ENCODE results near the gene PIAS4.
"Not testable (repeated sequence)": the region's sequence is repeated elsewhere in the genome, so short reads cannot be mapped to it uniquely, and the experiment has no call there.

PIAS4 gene

GRCh38 chr19:4007021-4007835 lies at the start of gene PIAS4:
TSS of gene PIAS4 (plus strand) at chr19:4007736. CDS start at chr19:4007761, 25 bp downstream.
- DNase-seq (ENCODE audit: low spot score), result peak; percentile 94

- no peak for DNase-seq (ENCODE audit: low spot score)
Observed at GRCh38 chr19:3958836-3959765, 48.4 kb upstream of the PIAS4 start.

GRCh38 chr19:3959766-3960131 lies 47.8 kb upstream of the PIAS4 start:
- no peak for DNase-seq (ENCODE audit: low spot score)

GRCh38 chr19:3961007-3961406 lies 46.5 kb upstream of the PIAS4 start:
- no peak for DNase-seq (ENCODE audit: low spot score)

- no peak for DNase-seq (ENCODE audit: low spot score)
Observed at GRCh38 chr19:3963458-3964255, 43.9 kb upstream of the PIAS4 start.

- DNase-seq (ENCODE audit: low spot score), result no peak
Observed at GRCh38 chr19:3964256-3965194, 43.0 kb upstream of the PIAS4 start.

- no peak for DNase-seq (ENCODE audit: low spot score)
Observed at GRCh38 chr19:3966051-3967017, 41.2 kb upstream of the PIAS4 start.

- DNase-seq (ENCODE audit: low spot score), result not testable (repeated sequence)
Observed at GRCh38 chr19:3967983-3968382, 39.6 kb upstream of the PIAS4 start.

GRCh38 chr19:3968556-3969434 lies 38.7 kb upstream of the PIAS4 start:
- no peak for DNase-seq (ENCODE audit: low spot score)

- DNase-seq (ENCODE audit: low spot score), result no peak
Observed at GRCh38 chr19:3969435-3970312, 37.9 kb upstream of the PIAS4 start.

GRCh38 chr19:3970313-3970807 lies 37.2 kb upstream of the PIAS4 start:
- DNase-seq (ENCODE audit: low spot score), result no peak

GRCh38 chr19:3970808-3971598 lies 36.5 kb upstream of the PIAS4 start, which contains the start of gene DAPK3:
TSS of gene DAPK3 (minus strand) at chr19:3971099. CDS start at chr19:3969735, 1,364 bp downstream.
- DNase-seq (ENCODE audit: low spot score), result peak; percentile 91

- no peak for DNase-seq (ENCODE audit: low spot score)
Observed at GRCh38 chr19:3975144-3975543, 32.4 kb upstream of the PIAS4 start.

GRCh38 chr19:3975637-3976087 lies 31.9 kb upstream of the PIAS4 start:
- no peak for DNase-seq (ENCODE audit: low spot score)

- DNase-seq (ENCODE audit: low spot score), result no peak
Observed at GRCh38 chr19:3976495-3977241, 30.9 kb upstream of the PIAS4 start.
